Activated T-cell treated with anti-CD3 and anti-CD28 coated beads for 4 hours (primary cell): ENCODE measurements around the gene GNG2.

ENCODE experiments used
- DNase-seq: peaks from one replicate; pipeline ENCODE4 v3.0.0-alpha.2; 2020

The GNG2 gene

GRCh38 chr14:51860164-51860824, at the start of gene GNG2:
TSS of gene GNG2 (plus strand) at chr14:51860612. CDS start at chr14:51950679, 90,067 bp downstream.
- DNase-seq = peak; percentile 56

- DNase-seq = no peak
Observed at GRCh38 chr14:51811706-51812105, 48.7 kb upstream of the GNG2 start.

GRCh38 chr14:51816031-51816430, 44.4 kb upstream of the GNG2 start:
- no peak for DNase-seq

- no peak for DNase-seq
Observed at GRCh38 chr14:51817326-51817725, 43.1 kb upstream of the GNG2 start.

GRCh38 chr14:51818748-51819380, 41.5 kb upstream of the GNG2 start:
- DNase-seq = no peak

- no peak for DNase-seq
Observed at GRCh38 chr14:51821822-51822221, 38.6 kb upstream of the GNG2 start.

GRCh38 chr14:51822499-51822898, 37.9 kb upstream of the GNG2 start:
- no peak for DNase-seq

GRCh38 chr14:51823706-51824105, 36.7 kb upstream of the GNG2 start:
- no peak for DNase-seq

GRCh38 chr14:51824191-51824590, 36.2 kb upstream of the GNG2 start:
- DNase-seq = no peak

GRCh38 chr14:51825926-51826325, 34.5 kb upstream of the GNG2 start:
- no peak for DNase-seq

- peak; percentile 50 for DNase-seq
Observed at GRCh38 chr14:51828017-51828797, 32.2 kb upstream of the GNG2 start.

- DNase-seq = no peak
Observed at GRCh38 chr14:51834240-51834639, 26.2 kb upstream of the GNG2 start.

- DNase-seq = no peak
Observed at GRCh38 chr14:51836417-51836816, 24.0 kb upstream of the GNG2 start.

- DNase-seq = no peak
Observed at GRCh38 chr14:51844081-51844881, 16.1 kb upstream of the GNG2 start.

- DNase-seq = no peak
Observed at GRCh38 chr14:51845811-51846210, 14.6 kb upstream of the GNG2 start.

GRCh38 chr14:51846631-51847488, 13.6 kb upstream of the GNG2 start:
- peak; percentile 83 for DNase-seq

GRCh38 chr14:51847489-51847796, 13.0 kb upstream of the GNG2 start:
- no peak for DNase-seq

- DNase-seq = no peak
Observed at GRCh38 chr14:51848120-51848519, 12.3 kb upstream of the GNG2 start.

GRCh38 chr14:51849097-51849496, 11.3 kb upstream of the GNG2 start:
- no peak for DNase-seq

- DNase-seq = no peak
Observed at GRCh38 chr14:51850651-51851050, 9.8 kb upstream of the GNG2 start.

GRCh38 chr14:51852541-51852940, 7.9 kb upstream of the GNG2 start:
- no peak for DNase-seq

- DNase-seq = no peak
Observed at GRCh38 chr14:51855234-51855633, 5.2 kb upstream of the GNG2 start.
